ENCODE data around the gene DRD3. TPM values are rescaled to one million over a fixed set of nuclear protein-coding genes. Genes with fewer than 3 reads are reported as not detected.

Gene DRD3
- total and polyA plus RNA-seq, 2 of the 8 experiments (the other 6 are each of a cell fraction or from before 2014, with no cell fraction given), result 0.32 to 1.3 TPM

- TF ChIP-seq CEBPB (IDR thresholded peaks at IDR 0.05; ENCODE audit: low read depth, low read length), result no peak
Observed at GRCh38 chr3:114216186-114216970, 37.5 kb upstream of the DRD3 start (continued).
